LHCN-M2 (cell line): ENCODE data around the gene MACIR. TPM values are rescaled to one million over a fixed set of nuclear protein-coding genes. Genes with fewer than 3 reads are reported as not detected.

Experiments
- DNase-seq: peaks from one replicate; pipeline ENCODE4 v3.0.0-alpha.2; 2012; ENCODE audit warnings: low read depth
- total RNA-seq: library from RNA; depleted of rRNA; stranded (reverse); fragments of >200 nt; gene quantifications from 2 replicates; pipeline ENCODE4 v1.2.3, GENCODE V29; 2014; rRNA removed

The MACIR gene
- total RNA-seq, 1 experiment from 2014 or later = 11.6 TPM

DNA sequence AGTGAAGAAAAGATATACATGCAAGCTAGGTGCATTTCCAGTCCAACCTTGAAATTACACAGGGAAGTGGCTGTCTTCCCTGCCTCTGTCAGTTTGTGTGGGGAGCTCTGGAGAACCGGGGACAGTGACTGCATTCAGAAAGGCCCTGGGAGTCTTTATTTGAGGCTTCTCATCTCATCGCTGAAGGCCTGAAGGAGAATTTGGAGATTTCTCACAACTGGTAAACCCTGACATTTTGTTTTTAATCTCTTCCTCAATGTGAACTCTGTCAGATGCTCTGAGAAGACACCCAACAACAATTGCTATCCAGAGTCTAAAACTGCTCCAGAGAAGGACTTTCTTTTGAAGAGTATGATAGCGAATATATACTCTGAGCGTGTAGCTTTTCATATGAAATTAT, 33.0 kb downstream of the MACIR start:
- no peak for DNase-seq

DNA sequence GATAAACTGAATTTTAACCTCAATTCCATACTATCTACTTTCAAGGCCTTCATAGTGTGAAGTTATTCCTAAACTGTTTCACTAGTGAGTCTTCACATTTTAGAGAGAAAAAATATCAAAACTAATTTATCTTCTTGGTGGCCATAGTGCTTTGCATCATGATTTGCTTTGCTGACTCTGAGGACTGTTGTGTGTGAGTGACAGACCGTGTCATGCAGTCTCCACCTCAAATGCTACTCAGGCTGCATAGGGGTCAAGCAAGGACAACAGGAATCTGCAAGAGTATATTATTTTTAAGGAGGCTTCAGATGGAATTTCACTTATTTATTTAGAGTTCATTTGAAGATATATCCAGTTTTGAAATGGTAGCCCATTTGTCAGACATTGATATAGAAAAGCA, 34.5 kb downstream of the MACIR start:
- no peak for DNase-seq

DNA sequence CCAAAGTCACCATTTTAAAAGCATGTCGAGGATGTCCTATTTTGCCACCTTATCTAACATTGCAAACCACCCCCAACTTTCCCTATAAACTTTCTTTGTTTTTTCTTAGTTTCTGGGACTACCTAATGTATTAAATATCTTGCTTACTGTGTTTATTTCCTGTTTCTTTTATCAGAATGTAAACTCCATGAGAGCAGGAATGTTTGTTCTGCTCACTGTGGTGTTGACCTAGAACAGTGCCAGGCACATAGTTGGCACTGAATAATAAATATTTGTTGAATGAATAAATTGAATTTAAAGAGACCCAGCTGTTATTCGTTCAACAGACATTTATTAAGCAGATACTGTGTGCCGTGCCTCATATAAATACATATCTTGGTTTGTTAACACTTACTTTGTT, 35.2 kb downstream of the MACIR start:
- DNase-seq = no peak

DNA sequence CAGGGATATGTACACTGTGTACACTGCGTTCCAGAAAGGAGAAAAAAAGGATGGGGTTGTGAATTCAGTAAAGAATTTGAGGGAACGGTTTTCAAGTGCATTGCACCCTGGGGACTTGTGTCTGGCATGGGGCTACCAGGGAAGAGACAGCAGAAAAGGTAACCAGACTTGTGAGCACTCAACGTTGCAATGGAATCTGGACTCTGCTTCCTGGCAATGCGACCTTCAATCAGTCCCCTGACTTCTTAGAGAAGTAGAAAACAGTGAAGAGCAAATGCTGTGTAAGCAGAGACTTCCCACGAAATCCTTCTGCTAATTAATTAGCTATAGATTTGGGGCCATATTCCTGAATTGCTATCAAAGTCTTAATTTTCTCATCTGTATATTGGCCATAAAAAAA, 36.3 kb downstream of the MACIR start:
- no peak for DNase-seq

DNA sequence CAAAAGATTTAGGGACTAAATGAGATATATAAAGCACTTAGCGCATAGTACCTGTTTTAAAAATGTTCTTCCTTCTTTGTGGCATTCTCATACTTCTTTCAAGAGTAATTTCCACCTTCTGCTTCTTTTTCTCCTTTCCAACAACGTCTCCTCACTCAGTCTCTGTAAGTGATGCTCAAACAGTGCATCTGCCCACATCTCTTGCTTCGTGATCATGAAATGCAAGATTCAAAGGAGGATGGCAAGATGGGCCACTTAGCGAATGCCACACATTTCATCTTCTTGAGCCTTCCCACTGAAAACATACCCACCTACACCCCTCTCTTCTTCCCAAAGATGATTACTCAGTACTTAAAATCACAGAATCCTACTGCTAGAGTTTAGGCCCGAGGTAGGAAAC, 36.9 kb downstream of the MACIR start:
- DNase-seq = no peak

DNA sequence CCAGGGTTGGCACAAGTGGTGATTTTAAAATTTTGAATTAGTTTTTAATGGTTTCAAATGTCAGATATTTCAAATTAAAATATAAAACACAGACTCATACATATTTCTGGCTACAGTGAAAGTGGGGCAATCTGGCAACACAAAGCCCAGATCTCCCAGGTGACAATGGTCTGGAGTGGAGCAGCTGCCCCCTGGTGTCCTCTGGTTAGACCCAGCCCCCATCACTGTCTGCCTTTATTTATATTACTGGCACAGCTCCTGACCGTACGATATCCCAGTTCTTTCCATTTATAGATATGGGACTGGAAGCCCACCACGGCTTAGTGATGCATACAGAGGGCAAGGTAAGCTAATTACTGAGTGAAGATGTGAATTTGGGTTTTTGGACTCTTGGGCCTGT, 37.3 kb downstream of the MACIR start:
- no peak for DNase-seq

DNA sequence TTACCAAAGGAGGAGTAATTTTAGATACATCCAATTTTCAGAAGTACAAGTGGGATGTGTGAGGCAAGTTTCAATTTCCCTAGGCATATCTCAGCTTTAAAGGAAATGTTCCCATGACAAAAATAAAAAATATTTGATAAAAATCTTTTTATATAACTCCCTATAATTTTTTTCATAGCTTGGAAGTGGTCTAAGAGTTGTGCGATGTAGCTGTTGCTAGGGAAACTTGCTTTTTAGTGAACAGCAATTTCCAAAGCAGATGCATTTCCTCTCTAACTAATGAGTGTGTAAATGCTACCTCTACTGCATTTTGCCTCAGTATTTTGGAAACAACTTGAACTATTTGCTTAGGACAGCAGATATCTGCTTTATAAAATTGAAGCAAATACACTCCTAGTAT, 39.6 kb downstream of the MACIR start:
- DNase-seq = no peak

DNA sequence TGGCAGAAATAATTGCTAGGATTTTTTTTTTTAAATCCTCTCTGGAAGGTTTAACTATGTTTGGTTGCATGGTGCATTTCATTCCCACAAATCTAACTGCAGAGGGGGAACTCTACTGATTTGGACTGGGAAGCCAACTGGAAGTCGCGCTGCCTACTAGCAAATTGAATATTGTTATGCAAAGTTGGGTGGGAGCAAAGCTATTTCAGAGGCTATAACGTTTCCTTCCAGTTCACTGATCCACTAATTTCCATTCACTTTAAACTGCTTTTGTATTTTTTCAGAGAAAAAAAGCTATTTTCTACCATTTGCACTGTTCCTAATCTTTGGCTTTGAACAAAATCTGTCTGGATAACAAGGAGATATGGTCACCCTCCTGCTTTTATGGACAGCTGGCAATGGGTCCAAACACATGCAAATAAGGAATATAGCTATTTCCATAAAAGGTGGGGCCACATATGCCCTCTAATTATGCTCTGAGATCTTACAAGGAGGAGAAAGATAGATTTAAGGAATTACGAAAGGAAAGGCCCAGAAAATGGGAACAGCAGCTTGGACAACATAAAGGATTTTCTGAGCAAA, 40.1 kb downstream of the MACIR start:
- no peak for DNase-seq

DNA sequence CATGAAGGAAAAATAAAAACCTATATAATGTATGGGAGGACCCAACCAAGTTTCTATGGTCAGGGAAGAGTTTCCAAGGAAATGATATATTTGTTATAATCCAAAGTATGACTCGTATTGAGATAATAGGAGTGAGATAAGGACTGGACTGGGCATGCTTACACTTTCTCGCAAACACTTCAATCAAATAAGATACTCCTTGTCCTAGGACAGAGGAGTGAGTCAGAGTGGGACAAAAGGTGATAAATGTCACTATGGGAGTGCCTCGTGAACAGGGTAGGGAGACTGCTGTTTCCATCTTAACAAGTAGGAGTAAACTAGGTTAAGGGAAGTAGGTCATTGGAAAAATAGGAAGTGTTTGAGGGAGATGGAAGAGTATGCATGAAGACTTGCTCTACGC, 47.2 kb downstream of the MACIR start:
- DNase-seq = peak; percentile 3

DNA sequence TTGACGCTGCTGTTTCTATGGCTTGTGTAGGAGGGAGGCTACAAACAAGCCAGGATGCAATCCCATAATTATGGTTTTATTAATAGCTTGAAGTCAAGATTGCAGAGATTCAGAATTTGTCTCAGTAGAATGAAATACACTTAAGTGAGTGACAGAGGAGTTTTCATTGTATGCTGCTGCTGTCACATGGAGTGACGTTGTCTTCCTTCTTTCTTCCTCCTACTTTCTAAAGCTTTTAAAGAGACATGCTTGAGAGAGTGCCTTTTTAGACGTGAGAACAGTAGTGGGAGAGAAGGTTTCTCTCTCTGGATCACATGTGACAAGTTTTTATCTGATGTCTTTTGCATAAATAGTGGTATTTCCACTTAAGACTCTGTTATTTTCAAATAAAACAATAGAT, 48.9 kb downstream of the MACIR start:
- no peak for DNase-seq

DNA sequence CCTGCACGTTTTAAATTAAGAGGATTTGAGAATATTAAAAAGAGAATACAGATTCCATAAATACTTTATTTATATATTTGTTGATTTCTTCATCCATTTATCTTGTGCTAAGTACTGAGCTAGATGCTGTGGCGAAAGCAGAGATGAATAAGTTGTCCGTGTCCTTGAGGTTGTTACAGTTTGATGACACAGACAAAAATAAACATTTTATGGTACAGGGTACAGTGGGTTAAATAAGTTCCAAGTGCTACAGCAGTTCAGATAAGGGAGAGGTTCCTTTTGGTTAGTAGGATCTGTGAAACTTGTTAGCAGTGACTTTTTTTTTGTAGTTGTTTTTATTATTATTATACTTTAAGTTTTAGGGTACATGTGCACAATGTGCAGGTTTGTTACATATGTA, 50.2 kb downstream of the MACIR start:
- DNase-seq = no peak

DNA sequence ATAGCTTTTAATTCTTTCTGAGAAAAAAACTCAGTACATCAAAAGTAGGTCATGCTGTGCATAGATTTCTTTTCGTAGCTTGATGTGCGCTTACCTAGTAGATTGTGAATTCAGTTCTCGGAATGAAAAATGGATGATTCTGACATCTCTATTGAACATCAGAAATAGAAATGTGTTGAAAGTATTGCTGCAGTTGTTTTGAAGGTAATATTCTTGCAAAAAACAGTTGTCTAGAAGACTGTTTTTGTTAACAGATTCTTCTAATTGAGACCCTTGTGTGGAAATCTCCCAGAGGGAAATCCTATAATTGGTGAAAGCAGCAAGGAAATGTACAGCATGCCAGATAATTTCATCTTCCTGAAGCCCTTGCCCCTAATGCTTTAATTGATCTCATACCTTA, 54.5 kb downstream of the MACIR start:
- DNase-seq = no peak

DNA sequence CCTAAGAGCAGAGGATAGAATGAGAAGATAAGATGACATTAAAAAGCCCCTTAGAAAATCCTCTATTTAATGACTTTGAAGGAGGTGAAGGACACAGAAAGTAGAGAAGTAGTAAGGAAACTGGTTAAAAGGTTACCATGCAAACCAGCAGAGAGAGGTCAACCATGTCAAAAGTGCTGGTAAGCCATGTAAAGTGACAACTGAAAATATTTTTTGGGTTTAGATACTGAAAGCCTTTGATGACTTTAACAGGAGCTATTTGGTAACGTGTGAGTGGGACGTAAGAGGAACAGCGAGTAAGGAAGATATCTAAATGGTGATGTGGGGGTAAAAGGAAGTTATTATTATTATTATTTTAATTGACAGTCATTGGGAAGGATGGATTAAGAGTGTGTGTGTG, 56.9 kb downstream of the MACIR start:
- no peak for DNase-seq

DNA sequence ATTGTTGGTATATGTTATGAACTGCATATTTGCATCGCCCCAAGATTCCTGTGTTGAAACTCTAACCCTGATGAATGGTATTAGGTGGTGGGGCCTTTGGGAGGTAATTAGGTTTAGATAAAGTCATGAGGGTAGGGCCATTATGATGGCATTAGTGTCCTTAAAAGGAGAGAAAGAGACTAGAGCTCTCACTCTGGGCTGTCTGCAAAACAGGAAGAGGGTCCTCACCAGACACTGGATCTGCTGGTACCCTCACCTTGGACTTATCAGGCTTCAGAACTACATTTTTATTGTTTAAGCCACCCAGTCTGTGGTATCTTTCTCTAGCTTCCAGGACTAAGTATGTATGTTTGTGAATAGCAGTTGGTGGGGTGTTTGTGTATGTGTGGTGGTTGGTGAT, 68.9 kb downstream of the MACIR start:
- DNase-seq = no peak

DNA sequence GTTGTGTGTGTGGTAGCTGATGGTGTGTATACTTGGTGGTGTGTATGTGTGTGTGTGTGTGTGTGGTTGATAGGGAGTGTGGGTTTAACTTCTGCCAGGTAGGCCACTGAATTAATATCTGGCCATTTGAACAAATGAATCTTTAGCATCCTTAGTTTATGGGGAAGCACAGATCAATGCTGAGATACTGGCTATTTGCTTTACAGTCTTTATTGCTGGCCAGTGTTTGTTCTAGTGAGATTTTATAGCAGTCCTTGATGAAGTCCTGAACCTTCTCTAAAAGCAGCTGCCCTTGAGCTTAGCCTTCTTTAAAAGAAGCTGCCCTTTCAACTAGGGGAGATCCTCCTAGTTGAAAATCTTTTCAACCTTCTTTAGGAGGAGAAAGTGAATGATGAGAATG, 69.3 kb downstream of the MACIR start:
- no peak for DNase-seq

Other genes with a start within 250 kb of the MACIR start
- 5.6 and 9.8 TPM in 2 replicates for gene GIN1, start 138.6 kb upstream of the MACIR start, total RNA-seq
- 49.2 and 50.0 TPM in 2 replicates for gene PPIP5K2, start 138.5 kb upstream of the MACIR start, total RNA-seq